Spleen (tissue), 11 donors: ENCODE measurements around the gene KCND3. TPM values are rescaled to one million over a fixed set of nuclear protein-coding genes. Genes with fewer than 3 reads are reported as not detected.

Experiments used
- DNase-seq: peaks from one replicate; pipeline ENCODE4 v3.0.0-alpha.2; 2020
- H3K27ac ChIP-seq, 8 donors: fragments of 200-600 bp; sonication (generic) in 7 of 8; 1 replicate in 4 of 8; 2 replicates in 4 of 8; pipeline versions ENCODE4 v1.5.0 to v1.8.0; 2016 to 2021; ENCODE audit warnings: inconsistent platforms in 4 of 8, mild to moderate bottlenecking in 4 of 8, moderate library complexity in 1 of 8
- H3K27me3 ChIP-seq, 7 donors: fragments of 200-600 bp; sonication (generic) in 6 of 7; replicated peaks in 1 of 7; 1 replicate in 4 of 7; 2 replicates in 3 of 7; pipeline versions ENCODE4 v1.5.0 to v1.8.0; 2016 to 2021; ENCODE audit warnings: inconsistent platforms in 3 of 7, mild to moderate bottlenecking in 1 of 7
- H3K36me3 ChIP-seq, 6 donors: fragments of 200-600 bp; sonication (generic) in 5 of 6; 1 replicate in 4 of 6; 2 replicates in 2 of 6; pipeline versions ENCODE4 v1.5.0 to v1.8.0; 2016 to 2021; ENCODE audit warnings: inconsistent platforms in 2 of 6
- H3K4me1 ChIP-seq, 6 donors: fragments of 200-600 bp; sonication (generic) in 5 of 6; 1 replicate in 3 of 6; 2 replicates in 3 of 6; pipeline versions ENCODE4 v1.5.0 to v1.8.0; 2016 to 2021; ENCODE audit warnings: inconsistent platforms in 3 of 6
- H3K4me3 ChIP-seq, 8 donors: fragments of 200-600 bp; sonication (generic) in 7 of 8; 1 replicate in 4 of 8; 2 replicates in 4 of 8; pipeline versions ENCODE4 v1.5.0 to v1.8.0; 2016 to 2021; ENCODE audit warnings: inconsistent platforms in 4 of 8, mild to moderate bottlenecking in 4 of 8, moderate library complexity in 2 of 8
- H3K9me3 ChIP-seq, 8 donors: fragments of 200-600 bp; sonication (generic) in 7 of 8; 1 replicate in 4 of 8; 2 replicates in 4 of 8; pipeline versions ENCODE4 v1.5.0 to v1.8.0; 2016 to 2021; ENCODE audit warnings: inconsistent platforms in 4 of 8
- CTCF ChIP-seq, 11 experiments: fragments of 200-600 bp in 7 of 11; fragments of 450-650 bp in 4 of 11; sonication (generic) in 4 of 11; IDR thresholded peaks in 8 of 11; conservative IDR thresholded peaks in 3 of 11; 1 replicate in 7 of 11; 2 replicates in 4 of 11; pipeline versions ENCODE4 v1.4.0 to v1.8.0; 2016 to 2021; ENCODE audit warnings: antibody characterized with exemption in 11 of 11, inconsistent platforms in 4 of 11, mild to moderate bottlenecking in 1 of 11
- POLR2A ChIP-seq, 3 donors: fragments of 450-650 bp; IDR thresholded peaks; one replicate each; pipeline ENCODE4 v1.5.1; 2017; ENCODE audit warnings: antibody characterized with exemption in 3 of 3, mild to moderate bottlenecking in 1 of 3
- POLR2AphosphoS5 ChIP-seq, 3 donors: sonication (generic); formaldehyde crosslinking; IDR thresholded peaks; one replicate each; pipeline ENCODE4 v1.5.1; 2017; ENCODE audit warnings: antibody characterized with exemption in 3 of 3
- WGBS, 5 donors: extraction: QIAGEN DNeasy Blood & Tissue Kit in 3 of 5; methylation state at CpG; one replicate each; pipeline versions ENCODE4 v1.1.5 to v1.1.7; 2013 to 2018; 5-methylcytosine and 5-hydroxymethylcytosine counted together
- intact Hi-C: fragments of 100-400 bp; cut with DNase I; formaldehyde crosslinking; loops from one replicate; pipeline ENCODE4 v1.15.0; 2023; ENCODE audit warnings: low total_unique reads
- polyA plus RNA-seq, 3 donors: library from polyadenylated mRNA; stranded (reverse); fragments of 200-250 nt; gene quantifications; one replicate each; pipeline ENCODE4 v1.2.1, GENCODE V29; 2013
- total RNA-seq, 7 donors: library from RNA; depleted of rRNA in 3 of 7; stranded (reverse); fragments of >200 nt in 3 of 7; fragmentation: NEBNext Ultra II Directional in 4 of 7; extraction: Animal tissue kit (Norgen Biotek cat#: 25700) in 4 of 7; gene quantifications; one replicate each; pipeline versions ENCODE4 v1.1.0 to v1.2.1, GENCODE V29; 2016 to 2021
- donor health status: healthy with polysubstance abuse.
- donor health status: DM: no; HTN: no; CAD: no; lungs with moderate emphysema.
- donor health status: DM: no; HTN: no; CAD: no.
- donor health status: Bipolar disorder and iron deficiency.
- donor health status: healthy.
- donor health status: DM: no; HTN: no; CAD: no.
- donor health status: DM: yes; HTN: yes; CAD: no.

KCND3 gene
- total and polyA plus RNA-seq, 10 donors = 0.67 to 14.2 (median 8.6) TPM

GRCh38 chr1:111927652-111928051, 61.8 kb downstream of the KCND3 start:
- H3K27ac ChIP-seq = no peak overlapping the region
- TF ChIP-seq POLR2AphosphoS5 (IDR thresholded peaks at IDR 0.05) = no peak
- intact Hi-C loops = no loop called here
- no peak overlapping the region for H3K4me3 ChIP-seq
- no peak for DNase-seq
- WGBS, 5 donors = 72 to 100% (median 81%) methylated on average over 2 of the region's 2 CpGs
- no peaks in the 10 kb centered on the region for H3K36me3 ChIP-seq
- H3K4me1 ChIP-seq = no peaks in the 10 kb centered on the region
- no peaks in the 10 kb centered on the region for H3K27me3 ChIP-seq
- H3K9me3 ChIP-seq = no peaks in the 10 kb centered on the region

- Histone ChIP-seq H3K27ac (no peak overlapping the region), H3K36me3 (no peaks in the 10 kb centered on the region), H3K27me3 (peaks cover 0 to 11% (median 0%) of the 10 kb centered on the region in 7 donors), H3K4me3 (no peak overlapping the region), H3K4me1 (no peaks in the 10 kb centered on the region), H3K9me3 (no peaks in the 10 kb centered on the region)
- 57 to 93% (median 85%) methylated on average over 2 of the region's 2 CpGs for WGBS, 5 donors
- TF ChIP-seq CTCF (IDR thresholded peaks at IDR 0.05 in 8 of 11, conservative IDR thresholded peaks at IDR 0.05 in 3 of 11) (no peak), POLR2A (IDR thresholded peaks at IDR 0.05) (no peak), POLR2AphosphoS5 (IDR thresholded peaks at IDR 0.05) (no peak)
- intact Hi-C loops = no loop called here
- DNase-seq = no peak
These were observed 64.7 kb downstream of the KCND3 start for GRCh38 chr1:111924786-111925185.

GRCh38 chr1:111923766-111924165, 65.7 kb downstream of the KCND3 start:
- intact Hi-C loops = no loop called here
- Histone ChIP-seq H3K36me3 (no peaks in the 10 kb centered on the region), H3K27ac (no peak overlapping the region), H3K4me1 (no peaks in the 10 kb centered on the region), H3K27me3 (peaks cover 0 to 12% (median 0%) of the 10 kb centered on the region in 7 donors), H3K4me3 (no peak overlapping the region), H3K9me3 (no peaks in the 10 kb centered on the region)
- 86 to 93% (median 91%) methylated on average over 4 to 5 of the region's 5 CpGs for whole genome bisulfite sequencing, 5 donors
- DNase-seq = no peak
- TF ChIP-seq POLR2A (IDR thresholded peaks at IDR 0.05) = no peak
- no peak for TF ChIP-seq POLR2AphosphoS5 (IDR thresholded peaks at IDR 0.05)
- no peak for TF ChIP-seq CTCF (IDR thresholded peaks at IDR 0.05 in 8 of 11, conservative IDR thresholded peaks at IDR 0.05 in 3 of 11)

GRCh38 chr1:111921948-111922347, 67.5 kb downstream of the KCND3 start:
- no peak overlapping the region for H3K4me3 ChIP-seq
- H3K36me3 ChIP-seq = no peaks in the 10 kb centered on the region
- no peaks in the 10 kb centered on the region for H3K9me3 ChIP-seq
- H3K27ac ChIP-seq = no peak overlapping the region
- peaks cover 0 to 12% (median 0%) of the 10 kb centered on the region in 7 donors for H3K27me3 ChIP-seq
- intact Hi-C loops = no loop called here
- no peak for TF ChIP-seq POLR2AphosphoS5 (IDR thresholded peaks at IDR 0.05)
- no peak for TF ChIP-seq POLR2A (IDR thresholded peaks at IDR 0.05)
- no peak for TF ChIP-seq CTCF (IDR thresholded peaks at IDR 0.05 in 8 of 11, conservative IDR thresholded peaks at IDR 0.05 in 3 of 11)
- no peaks in the 10 kb centered on the region for H3K4me1 ChIP-seq
- 83 to 93% (median 88%) methylated on average over 6 of the region's 6 CpGs for WGBS, 5 donors
- no peak for DNase-seq
